IMR-90 (cell line): ENCODE measurements around the gene STX16. TPM values are rescaled to one million over a fixed set of nuclear protein-coding genes. Genes with fewer than 3 reads are reported as not detected.

Source experiments
- ATAC-seq: fragments of 200-7000 bp; cut with Tn5 transposase; 2 replicates; pipeline ENCODE4 v1.9.1; 2020; ENCODE audit warnings: low read depth, mild to moderate bottlenecking, moderate library complexity
- BruUV-seq: library from RNA; stranded (reverse); fragments of 400-500 nt; replicated peaks from 2 replicates; lab custom pipeline; 2021; lab: Mats Ljungman, UMichigan
- CTCF ChIA-PET: fragments of 300-600 bp; formaldehyde crosslinking; extraction: SDS; loops from one replicate; lab custom pipeline; 2021; ENCODE audit warnings: antibody characterized with exemption; lab: Yijun Ruan, JAX
- POLR2A ChIA-PET: fragments of 300-600 bp; sonication (Branson Sonifier 250); formaldehyde crosslinking; loops from one replicate; lab custom pipeline; 2022; ENCODE audit warnings: antibody characterized with exemption; ENCODE audit not compliant: unreplicated experiment; lab: Charles Lee
- DNase-seq: peaks from one replicate; pipeline ENCODE4 v3.0.0; 2013
- H2AFZ ChIP-seq: replicated peaks from 2 replicates; pipeline ENCODE3; 2013; ENCODE audit warnings: low read length, mild to moderate bottlenecking; ENCODE audit not compliant: poor library complexity
- H2AK5ac ChIP-seq: 2 replicates; pipeline ENCODE4 v1.6.1; 2013; ENCODE audit warnings: low read depth, low read length, inconsistent platforms
- H2AK9ac ChIP-seq: replicated peaks from 2 replicates; pipeline ENCODE3; 2013; ENCODE audit warnings: mild to moderate bottlenecking, low read depth, low read length, moderate library complexity; ENCODE audit not compliant: poor library complexity
- H2BK120ac ChIP-seq: 2 replicates; pipeline ENCODE4 v1.6.1; 2013; ENCODE audit warnings: low read depth, low read length, inconsistent platforms
- H2BK15ac ChIP-seq: 3 replicates; pipeline ENCODE4 v1.6.1; 2013; ENCODE audit warnings: low read depth, low read length, inconsistent platforms
- H2BK20ac ChIP-seq: 2 replicates; pipeline ENCODE4 v1.6.1; 2013; ENCODE audit warnings: low read depth, mild to moderate bottlenecking, inconsistent platforms, low read length, moderate library complexity
- H2BK5ac ChIP-seq: 2 replicates; pipeline ENCODE4 v1.6.1; 2013; ENCODE audit warnings: mild to moderate bottlenecking, low read depth, low read length, inconsistent platforms; ENCODE audit not compliant: poor library complexity, severe bottlenecking
- H3K14ac ChIP-seq: replicated peaks from 2 replicates; pipeline ENCODE4 v1.6.1; 2013; ENCODE audit warnings: low read depth, low read length, inconsistent platforms
- H3K18ac ChIP-seq: 2 replicates; pipeline ENCODE4 v1.6.1; 2013; ENCODE audit warnings: low read depth, low read length, control low read depth
- H3K23ac ChIP-seq: 2 replicates; pipeline ENCODE4 v1.6.1; 2013; ENCODE audit warnings: low read depth, low read length, inconsistent platforms
- H3K27ac ChIP-seq: 2 replicates; pipeline ENCODE4 v1.5.1; 2013; ENCODE audit warnings: mild to moderate bottlenecking, control low read depth, low read length; ENCODE audit not compliant: insufficient read depth
- H3K27me3 ChIP-seq: 2 replicates; pipeline ENCODE4 v1.6.1; 2013; ENCODE audit warnings: low read length; ENCODE audit not compliant: control insufficient read depth, insufficient read depth
- H3K36me3 ChIP-seq: 2 replicates; pipeline ENCODE4 v1.6.1; 2013; ENCODE audit warnings: low read length, mixed read lengths; ENCODE audit not compliant: control insufficient read depth, insufficient read depth
- H3K4ac ChIP-seq: 2 replicates; pipeline ENCODE4 v1.6.1; 2013; ENCODE audit warnings: low read depth, low read length, inconsistent platforms
- H3K4me1 ChIP-seq: 2 replicates; pipeline ENCODE4 v1.6.1; 2013; ENCODE audit warnings: low read length, mixed read lengths; ENCODE audit not compliant: control insufficient read depth, insufficient read depth
- H3K4me2 ChIP-seq: 2 replicates; pipeline ENCODE4 v1.6.1; 2013; ENCODE audit warnings: low read depth, mild to moderate bottlenecking, control low read depth, low read length, moderate library complexity
- H3K4me3 ChIP-seq: 2 replicates; pipeline ENCODE4 v1.5.1; 2013; ENCODE audit warnings: low read depth, mild to moderate bottlenecking, control low read depth, low read length, moderate library complexity; ENCODE audit not compliant: insufficient read depth
- H3K56ac ChIP-seq: 2 replicates; pipeline ENCODE4 v1.6.1; 2013; ENCODE audit warnings: low read length, inconsistent platforms; ENCODE audit not compliant: insufficient read depth; ENCODE audit errors: extremely low read depth
- H3K79me1 ChIP-seq, 2 experiments: 2 replicates each; pipeline ENCODE4 v1.6.1; 2013; ENCODE audit warnings: low read length in 2 of 2, inconsistent platforms in 1 of 2, low read depth in 1 of 2
- H3K9ac ChIP-seq: 2 replicates; pipeline ENCODE4 v1.6.1; 2013; ENCODE audit warnings: low read depth, low read length, control low read depth
- H3K9me1 ChIP-seq: 2 replicates; pipeline ENCODE4 v1.6.1; 2013; ENCODE audit warnings: low read length, inconsistent platforms; ENCODE audit not compliant: insufficient read depth
- H3K9me3 ChIP-seq: 2 replicates; pipeline ENCODE4 v1.6.1; 2013; ENCODE audit warnings: low read length; ENCODE audit not compliant: control insufficient read depth, insufficient read depth
- H4K20me1 ChIP-seq: 2 replicates; pipeline ENCODE4 v1.6.1; 2013; ENCODE audit warnings: low read length, inconsistent platforms; ENCODE audit not compliant: insufficient read depth
- H4K5ac ChIP-seq: 2 replicates; pipeline ENCODE4 v1.6.1; 2013; ENCODE audit warnings: mild to moderate bottlenecking, low read depth, low read length, control low read depth
- H4K8ac ChIP-seq, 2 experiments: 2 replicates each; pipeline ENCODE4 v1.6.1; 2013; ENCODE audit warnings: low read depth in 2 of 2, low read length in 2 of 2, control low read depth in 1 of 2, inconsistent platforms in 1 of 2
- H4K91ac ChIP-seq: 2 replicates; pipeline ENCODE4 v1.6.1; 2013; ENCODE audit warnings: low read depth, low read length, inconsistent platforms; ENCODE audit not compliant: insufficient read depth
- POLR2A ChIP-seq: IDR thresholded peaks from 2 replicates; pipeline ENCODE4 v1.6.1; 2012; ENCODE audit warnings: mild to moderate bottlenecking, low read depth, low read length
- RAD21 ChIP-seq: IDR thresholded peaks from 2 replicates; pipeline ENCODE4 v1.6.1; 2012; ENCODE audit warnings: low read length, improper control_type of control experiment
- RFX5 ChIP-seq: IDR thresholded peaks from 2 replicates; pipeline ENCODE4 v1.8.0; 2012; ENCODE audit warnings: low read depth, mild to moderate bottlenecking, low read length, moderate library complexity
- SMC3 ChIP-seq: fragments of 150-350 bp; IDR thresholded peaks from 2 replicates; pipeline ENCODE4 v1.6.1; 2016; ENCODE audit warnings: low read depth, mild to moderate bottlenecking, antibody characterized with exemption, low read length, moderate library complexity
- whole genome bisulfite sequencing, 2 experiments: methylation state at CpG; one replicate each; pipeline versions ENCODE4 v1.1.5 to v1.1.7; 2013; ENCODE audit warnings: missing lambda C conversion rate in 2 of 2; ENCODE audit not compliant: insufficient read length in 1 of 2; ENCODE audit errors: extremely low coverage in 2 of 2; 5-methylcytosine and 5-hydroxymethylcytosine counted together
- dilution Hi-C: fragments of 300-500 bp; cut with HindIII; formaldehyde crosslinking; loops from one replicate; pipeline ENCODE4 v1.14.3; 2018; ENCODE audit warnings: low sequenced_read_pairs; ENCODE audit not compliant: unreplicated experiment
- in situ Hi-C: fragments of 300-500 bp; cut with MboI; formaldehyde crosslinking; loops from 3 replicates; pipeline ENCODE4 v1.14.3; 2019; ENCODE audit warnings: low sequenced_read_pairs, inconsistent platforms, mixed read lengths
- intact Hi-C: fragments of 100-400 bp; cut with micrococcal nuclease; formaldehyde crosslinking; loops from 2 replicates; pipeline ENCODE4 v1.10.0; 2022
- polyA plus RNA-seq, 3 experiments: library from polyadenylated mRNA; depleted of rRNA; stranded (reverse); fragments of >200 nt; gene quantifications; 2 replicates each; pipeline ENCODE4 v1.2.3, GENCODE V29; 2012; ENCODE audit warnings: low replicate concordance in 1 of 3
- total RNA-seq: library from RNA; depleted of rRNA; stranded (reverse); fragments of >200 nt; gene quantifications from 2 replicates; pipeline ENCODE4 v1.2.3, GENCODE V29; 2012
- TF ChIP-seq, protein P1 (sequence below): fragments of 150-350 bp; IDR thresholded peaks from 2 replicates; pipeline ENCODE4 v1.6.1; 2017; ENCODE audit warnings: mild to moderate bottlenecking, antibody characterized with exemption, low read length, low read depth

STX16 gene
- total and polyA plus RNA-seq, 2 of the 4 experiments (the other 2 are of a cell fraction) = 26.9 to 58.2 TPM

DNA sequence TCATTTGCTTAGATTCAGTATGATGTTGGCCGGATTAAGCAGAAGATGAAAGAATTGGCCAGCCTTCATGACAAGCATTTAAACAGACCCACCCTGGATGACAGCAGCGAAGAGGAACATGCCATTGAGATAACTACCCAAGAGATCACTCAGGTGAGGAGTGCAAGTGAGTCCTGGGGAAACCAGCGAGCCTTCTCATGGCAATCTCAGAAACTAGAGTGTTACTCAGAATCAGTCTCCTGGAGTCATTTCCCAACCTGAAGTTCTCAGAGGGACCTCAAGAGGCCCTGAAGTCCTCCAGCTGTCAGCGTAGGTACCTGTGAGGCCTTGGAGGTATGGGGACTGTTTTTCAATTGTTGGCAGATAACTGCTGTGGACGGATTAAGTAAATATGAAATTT is 16.9 kb downstream of the STX16 start:
- H3K9me3 ChIP-seq = no peaks in the 10 kb centered on the region
- peaks cover 27 to 52% of the 10 kb centered on the region in 2 experiments for H3K79me1 ChIP-seq
- no peak overlapping the region for H2BK120ac ChIP-seq
- H4K8ac ChIP-seq = no peak overlapping the region
- H2BK15ac ChIP-seq = no peak overlapping the region
- H3K9ac ChIP-seq = no peak overlapping the region
- ATAC-seq (no peak), DNase-seq (no peak)
- peaks cover 35% of the 10 kb centered on the region for H3K36me3 ChIP-seq
- H3K4ac ChIP-seq = no peak overlapping the region
- H2AFZ ChIP-seq = no peak overlapping the region
- H3K27ac ChIP-seq = no peak overlapping the region
- intact Hi-C loops (no loop called here), dilution Hi-C loops (loop anchor here (25.0 kb wide), 1 partner anchor 431 kb away; the partner anchor contains the start of gene ANKRD60), in situ Hi-C loops (no loop called here)
- TF ChIP-seq RFX5 (no peak), POLR2A (no peak), SMC3 (no peak), RAD21 (no peak)
- TF ChIP-seq, protein P1, sequence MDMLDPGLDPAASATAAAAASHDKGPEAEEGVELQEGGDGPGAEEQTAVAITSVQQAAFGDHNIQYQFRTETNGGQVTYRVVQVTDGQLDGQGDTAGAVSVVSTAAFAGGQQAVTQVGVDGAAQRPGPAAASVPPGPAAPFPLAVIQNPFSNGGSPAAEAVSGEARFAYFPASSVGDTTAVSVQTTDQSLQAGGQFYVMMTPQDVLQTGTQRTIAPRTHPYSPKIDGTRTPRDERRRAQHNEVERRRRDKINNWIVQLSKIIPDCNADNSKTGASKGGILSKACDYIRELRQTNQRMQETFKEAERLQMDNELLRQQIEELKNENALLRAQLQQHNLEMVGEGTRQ = no peak
- no peak overlapping the region for H3K4me3 ChIP-seq
- H2AK9ac ChIP-seq = no peak overlapping the region
- H3K14ac ChIP-seq = no peak overlapping the region
- H3K23ac ChIP-seq = no peak overlapping the region
- 92% methylated on average over 2 of the region's 5 CpGs; no CpG with 5 or more reads in 1 of the 2 experiments for WGBS, 2 experiments
- H2AK5ac ChIP-seq = no peak overlapping the region
- no peak overlapping the region for H3K56ac ChIP-seq
- no peak overlapping the region for H3K18ac ChIP-seq
- no peaks in the 10 kb centered on the region for H3K27me3 ChIP-seq
- no peak overlapping the region for H2BK20ac ChIP-seq
- peaks cover 28% of the 10 kb centered on the region for H4K20me1 ChIP-seq
- ChIA-PET POLR2A (no interaction called here), CTCF (no interaction called here)
- H4K5ac ChIP-seq = no peak overlapping the region
- H3K4me2 ChIP-seq = no peak overlapping the region
- H4K91ac ChIP-seq = no peak overlapping the region
- H3K9me1 ChIP-seq = peaks cover 7% of the 10 kb centered on the region
- no TSS peak for BruUV-seq
- H3K4me1 ChIP-seq = peaks cover 4% of the 10 kb centered on the region
- H2BK5ac ChIP-seq = no peak overlapping the region
